IMR-90 (cell line): Measurements from ENCODE around the gene CARMIL1. TPM values are rescaled to one million over a fixed set of nuclear protein-coding genes. Genes with fewer than 3 reads are reported as not detected.

Source experiments
- ATAC-seq: fragments of 200-7000 bp; cut with Tn5 transposase; 2 replicates; pipeline ENCODE4 v1.9.1; 2020; ENCODE audit warnings: low read depth, mild to moderate bottlenecking, moderate library complexity
- BruUV-seq: library from RNA; stranded (reverse); fragments of 400-500 nt; replicated peaks from 2 replicates; lab custom pipeline; 2021; lab: Mats Ljungman, UMichigan
- CTCF ChIA-PET: fragments of 300-600 bp; formaldehyde crosslinking; extraction: SDS; loops from one replicate; lab custom pipeline; 2021; ENCODE audit warnings: antibody characterized with exemption; lab: Yijun Ruan, JAX
- POLR2A ChIA-PET: fragments of 300-600 bp; sonication (Branson Sonifier 250); formaldehyde crosslinking; loops from one replicate; lab custom pipeline; 2022; ENCODE audit warnings: antibody characterized with exemption; ENCODE audit not compliant: unreplicated experiment; lab: Charles Lee
- DNase-seq: peaks from one replicate; pipeline ENCODE4 v3.0.0; 2013
- H2AFZ ChIP-seq: replicated peaks from 2 replicates; pipeline ENCODE3; 2013; ENCODE audit warnings: low read length, mild to moderate bottlenecking; ENCODE audit not compliant: poor library complexity
- H2AK5ac ChIP-seq: 2 replicates; pipeline ENCODE4 v1.6.1; 2013; ENCODE audit warnings: low read depth, low read length, inconsistent platforms
- H2AK9ac ChIP-seq: replicated peaks from 2 replicates; pipeline ENCODE3; 2013; ENCODE audit warnings: mild to moderate bottlenecking, low read depth, low read length, moderate library complexity; ENCODE audit not compliant: poor library complexity
- H2BK120ac ChIP-seq: 2 replicates; pipeline ENCODE4 v1.6.1; 2013; ENCODE audit warnings: low read depth, low read length, inconsistent platforms
- H2BK15ac ChIP-seq: 3 replicates; pipeline ENCODE4 v1.6.1; 2013; ENCODE audit warnings: low read depth, low read length, inconsistent platforms
- H2BK20ac ChIP-seq: 2 replicates; pipeline ENCODE4 v1.6.1; 2013; ENCODE audit warnings: low read depth, mild to moderate bottlenecking, inconsistent platforms, low read length, moderate library complexity
- H2BK5ac ChIP-seq: 2 replicates; pipeline ENCODE4 v1.6.1; 2013; ENCODE audit warnings: mild to moderate bottlenecking, low read depth, low read length, inconsistent platforms; ENCODE audit not compliant: poor library complexity, severe bottlenecking
- H3K14ac ChIP-seq: replicated peaks from 2 replicates; pipeline ENCODE4 v1.6.1; 2013; ENCODE audit warnings: low read depth, low read length, inconsistent platforms
- H3K18ac ChIP-seq: 2 replicates; pipeline ENCODE4 v1.6.1; 2013; ENCODE audit warnings: low read depth, low read length, control low read depth
- H3K23ac ChIP-seq: 2 replicates; pipeline ENCODE4 v1.6.1; 2013; ENCODE audit warnings: low read depth, low read length, inconsistent platforms
- H3K27ac ChIP-seq: 2 replicates; pipeline ENCODE4 v1.5.1; 2013; ENCODE audit warnings: mild to moderate bottlenecking, control low read depth, low read length; ENCODE audit not compliant: insufficient read depth
- H3K27me3 ChIP-seq: 2 replicates; pipeline ENCODE4 v1.6.1; 2013; ENCODE audit warnings: low read length; ENCODE audit not compliant: control insufficient read depth, insufficient read depth
- H3K36me3 ChIP-seq: 2 replicates; pipeline ENCODE4 v1.6.1; 2013; ENCODE audit warnings: low read length, mixed read lengths; ENCODE audit not compliant: control insufficient read depth, insufficient read depth
- H3K4ac ChIP-seq: 2 replicates; pipeline ENCODE4 v1.6.1; 2013; ENCODE audit warnings: low read depth, low read length, inconsistent platforms
- H3K4me1 ChIP-seq: 2 replicates; pipeline ENCODE4 v1.6.1; 2013; ENCODE audit warnings: low read length, mixed read lengths; ENCODE audit not compliant: control insufficient read depth, insufficient read depth
- H3K4me2 ChIP-seq: 2 replicates; pipeline ENCODE4 v1.6.1; 2013; ENCODE audit warnings: low read depth, mild to moderate bottlenecking, control low read depth, low read length, moderate library complexity
- H3K4me3 ChIP-seq: 2 replicates; pipeline ENCODE4 v1.5.1; 2013; ENCODE audit warnings: low read depth, mild to moderate bottlenecking, control low read depth, low read length, moderate library complexity; ENCODE audit not compliant: insufficient read depth
- H3K56ac ChIP-seq: 2 replicates; pipeline ENCODE4 v1.6.1; 2013; ENCODE audit warnings: low read length, inconsistent platforms; ENCODE audit not compliant: insufficient read depth; ENCODE audit errors: extremely low read depth
- H3K79me1 ChIP-seq, 2 experiments: 2 replicates each; pipeline ENCODE4 v1.6.1; 2013; ENCODE audit warnings: low read length in 2 of 2, inconsistent platforms in 1 of 2, low read depth in 1 of 2
- H3K9ac ChIP-seq: 2 replicates; pipeline ENCODE4 v1.6.1; 2013; ENCODE audit warnings: low read depth, low read length, control low read depth
- H3K9me1 ChIP-seq: 2 replicates; pipeline ENCODE4 v1.6.1; 2013; ENCODE audit warnings: low read length, inconsistent platforms; ENCODE audit not compliant: insufficient read depth
- H3K9me3 ChIP-seq: 2 replicates; pipeline ENCODE4 v1.6.1; 2013; ENCODE audit warnings: low read length; ENCODE audit not compliant: control insufficient read depth, insufficient read depth
- H4K20me1 ChIP-seq: 2 replicates; pipeline ENCODE4 v1.6.1; 2013; ENCODE audit warnings: low read length, inconsistent platforms; ENCODE audit not compliant: insufficient read depth
- H4K5ac ChIP-seq: 2 replicates; pipeline ENCODE4 v1.6.1; 2013; ENCODE audit warnings: mild to moderate bottlenecking, low read depth, low read length, control low read depth
- H4K8ac ChIP-seq, 2 experiments: 2 replicates each; pipeline ENCODE4 v1.6.1; 2013; ENCODE audit warnings: low read depth in 2 of 2, low read length in 2 of 2, control low read depth in 1 of 2, inconsistent platforms in 1 of 2
- H4K91ac ChIP-seq: 2 replicates; pipeline ENCODE4 v1.6.1; 2013; ENCODE audit warnings: low read depth, low read length, inconsistent platforms; ENCODE audit not compliant: insufficient read depth
- FOS ChIP-seq: fragments of 150-350 bp; IDR thresholded peaks from 2 replicates; pipeline ENCODE4 v1.6.1; 2016; ENCODE audit warnings: low read depth, low read length
- POLR2A ChIP-seq: IDR thresholded peaks from 2 replicates; pipeline ENCODE4 v1.6.1; 2012; ENCODE audit warnings: mild to moderate bottlenecking, low read depth, low read length
- WGBS, 2 experiments: methylation state at CpG; one replicate each; pipeline versions ENCODE4 v1.1.5 to v1.1.7; 2013; ENCODE audit warnings: missing lambda C conversion rate in 2 of 2; ENCODE audit not compliant: insufficient read length in 1 of 2; ENCODE audit errors: extremely low coverage in 2 of 2; 5-methylcytosine and 5-hydroxymethylcytosine counted together
- dilution Hi-C: fragments of 300-500 bp; cut with HindIII; formaldehyde crosslinking; loops from one replicate; pipeline ENCODE4 v1.14.3; 2018; ENCODE audit warnings: low sequenced_read_pairs; ENCODE audit not compliant: unreplicated experiment
- in situ Hi-C: fragments of 300-500 bp; cut with MboI; formaldehyde crosslinking; loops from 3 replicates; pipeline ENCODE4 v1.14.3; 2019; ENCODE audit warnings: low sequenced_read_pairs, inconsistent platforms, mixed read lengths
- intact Hi-C: fragments of 100-400 bp; cut with micrococcal nuclease; formaldehyde crosslinking; loops from 2 replicates; pipeline ENCODE4 v1.10.0; 2022
- polyA plus RNA-seq, 3 experiments: library from polyadenylated mRNA; depleted of rRNA; stranded (reverse); fragments of >200 nt; gene quantifications; 2 replicates each; pipeline ENCODE4 v1.2.3, GENCODE V29; 2012; ENCODE audit warnings: low replicate concordance in 1 of 3
- total RNA-seq: library from RNA; depleted of rRNA; stranded (reverse); fragments of >200 nt; gene quantifications from 2 replicates; pipeline ENCODE4 v1.2.3, GENCODE V29; 2012

The CARMIL1 gene
- total and polyA plus RNA-seq, 2 of the 4 experiments (the other 2 are of a cell fraction), result 1.3 to 2.9 TPM

DNA sequence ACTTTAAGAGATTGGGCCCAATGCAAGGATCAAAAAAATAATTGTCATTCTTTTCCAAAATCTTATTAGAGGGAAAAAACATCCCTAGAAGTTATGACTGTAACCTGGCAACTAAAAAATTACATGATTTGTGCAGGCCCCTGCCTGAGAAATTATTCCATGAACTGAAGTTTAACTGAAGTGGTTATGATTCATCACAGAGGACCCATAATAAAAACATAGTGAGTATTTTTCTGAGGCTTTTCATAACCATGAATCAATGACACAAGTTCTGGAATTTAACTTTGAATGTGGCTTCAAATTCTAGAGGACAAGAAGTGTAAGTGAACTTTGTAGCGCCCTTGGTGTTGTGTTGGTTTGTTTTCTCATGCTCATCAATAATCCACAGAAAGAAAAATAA lies 31.1 kb upstream of the CARMIL1 start:
- no peak overlapping the region for H3K14ac ChIP-seq
- H2AK5ac ChIP-seq, result no peak overlapping the region
- ATAC-seq, result peak; percentile 79
- H2AK9ac ChIP-seq, result no peak overlapping the region
- H3K79me1 ChIP-seq, result no peaks in the 10 kb centered on the region
- H3K4me1 ChIP-seq, result no peaks in the 10 kb centered on the region
- no TSS peak for BruUV-seq
- no peak overlapping the region for H4K5ac ChIP-seq
- dilution Hi-C loops, result no loop called here
- H3K27me3 ChIP-seq, result no peaks in the 10 kb centered on the region; the same call in 1 of the 2 replicates
- no peak overlapping the region for H3K4me3 ChIP-seq
- no peaks in the 10 kb centered on the region for H3K9me1 ChIP-seq
- ChIA-PET CTCF (no interaction called here), POLR2A (no interaction called here)
- H4K20me1 ChIP-seq, result no peaks in the 10 kb centered on the region
- no peak overlapping the region for H2BK5ac ChIP-seq
- in situ Hi-C loops, result no loop called here
- intact Hi-C loops, result no loop called here
- no peak overlapping the region for H4K8ac ChIP-seq
- no peak overlapping the region for H3K56ac ChIP-seq
- no peak for TF ChIP-seq POLR2A
- 0 out of 2 replicates have a peak, but pooled peaks have one; percentile 13 for TF ChIP-seq FOS
- no CpG with 5 or more reads among the region's 1 CpG for WGBS, 2 experiments
- H2AFZ ChIP-seq, result no peak overlapping the region
- H3K9me3 ChIP-seq, result no peaks in the 10 kb centered on the region
- H3K9ac ChIP-seq, result no peak overlapping the region
- no peak overlapping the region for H3K27ac ChIP-seq
- no peaks in the 10 kb centered on the region for H3K36me3 ChIP-seq
- no peak overlapping the region for H2BK20ac ChIP-seq
- H3K18ac ChIP-seq, result no peak overlapping the region
- H3K23ac ChIP-seq, result no peak overlapping the region
- H2BK120ac ChIP-seq, result no peak overlapping the region
- H4K91ac ChIP-seq, result no peak overlapping the region
- H3K4ac ChIP-seq, result no peak overlapping the region
- peak overlapping the region; percentile 54; the same call in 1 of the 2 replicates for H3K4me2 ChIP-seq
- DNase-seq, result peak; percentile 66
- H2BK15ac ChIP-seq, result no peak overlapping the region
